CD8-positive, alpha-beta memory T cell (primary cell): Measurements from ENCODE around the gene CALML6. TPM values are rescaled to one million over a fixed set of nuclear protein-coding genes. Genes with fewer than 3 reads are reported as not detected.

Experiments used
- CTCF ChIA-PET: fragments of 350-600 bp; sonication (Branson Sonifier 250); formaldehyde crosslinking; loops from one replicate; lab custom pipeline; 2021; ENCODE audit warnings: antibody characterized with exemption; lab: Charles Lee
- POLR2A ChIA-PET: fragments of 350-600 bp; sonication (Branson Sonifier 250); formaldehyde crosslinking; loops from one replicate; lab custom pipeline; 2021; ENCODE audit warnings: antibody characterized with exemption; lab: Charles Lee
- DNase-seq, 5 donors: peaks; one replicate each; pipeline versions ENCODE4 v3.0.0 to v3.0.0-alpha.2; 2020 to 2022; ENCODE audit warnings: mixed read lengths in 1 of 5
- H3K27ac ChIP-seq: one replicate; pipeline ENCODE4 v1.7.0; 2013; ENCODE audit warnings: low read depth, mild to moderate bottlenecking, low read length, moderate library complexity
- H3K27me3 ChIP-seq: 2 replicates; pipeline ENCODE4 v1.7.0; 2013; ENCODE audit warnings: low read length, mild to moderate bottlenecking; ENCODE audit not compliant: insufficient read depth, poor library complexity, severe bottlenecking
- H3K36me3 ChIP-seq: 2 replicates; pipeline ENCODE4 v1.7.0; 2013; ENCODE audit warnings: mild to moderate bottlenecking, low read length, moderate library complexity; ENCODE audit not compliant: insufficient read depth
- H3K4me1 ChIP-seq: 2 replicates; pipeline ENCODE4 v1.7.0; 2013; ENCODE audit warnings: mild to moderate bottlenecking, low read length, moderate library complexity; ENCODE audit not compliant: insufficient read depth
- H3K4me3 ChIP-seq: 2 replicates; pipeline ENCODE4 v1.7.0; 2013; ENCODE audit warnings: mild to moderate bottlenecking, low read length
- H3K9me3 ChIP-seq: 2 replicates; pipeline ENCODE4 v1.7.0; 2013; ENCODE audit warnings: mild to moderate bottlenecking, low read length
- H3K27ac Mint-ChIP-seq, 8 donors: one replicate each; pipeline ENCODE4 v1.8.0; 2020 to 2021; ENCODE audit warnings: mixed read lengths in 8 of 8, mild to moderate bottlenecking in 6 of 8, inconsistent platforms in 3 of 8, moderate library complexity in 3 of 8
- H3K27me3 Mint-ChIP-seq, 2 donors: one replicate each; pipeline ENCODE4 v1.8.0; 2020 to 2021; ENCODE audit warnings: mixed read lengths in 2 of 2, mild to moderate bottlenecking in 1 of 2, moderate library complexity in 1 of 2
- H3K36me3 Mint-ChIP-seq, 3 donors: one replicate each; pipeline ENCODE4 v1.8.0; 2020 to 2021; ENCODE audit warnings: mixed read lengths in 3 of 3, inconsistent platforms in 1 of 3, mild to moderate bottlenecking in 1 of 3
- H3K4me1 Mint-ChIP-seq, 3 donors: one replicate each; pipeline ENCODE4 v1.8.0; 2020 to 2021; ENCODE audit warnings: mixed read lengths in 3 of 3, inconsistent platforms in 1 of 3, mild to moderate bottlenecking in 1 of 3
- H3K4me3 Mint-ChIP-seq, 7 donors: one replicate each; pipeline ENCODE4 v1.8.0; 2020 to 2021; ENCODE audit warnings: mixed read lengths in 7 of 7, mild to moderate bottlenecking in 6 of 7, moderate library complexity in 4 of 7, inconsistent platforms in 2 of 7
- H3K9me3 Mint-ChIP-seq, 5 donors: one replicate each; pipeline ENCODE4 v1.8.0; 2020 to 2022; ENCODE audit warnings: mixed read lengths in 5 of 5, mild to moderate bottlenecking in 3 of 5, moderate library complexity in 2 of 5, inconsistent platforms in 1 of 5
- polyA plus RNA-seq: library from polyadenylated mRNA; unstranded; fragments of 300-500 nt; fragmentation: Illumina TruSeq; gene quantifications from one replicate; pipeline ENCODE4 v1.2.3, GENCODE V29; 2021
- total RNA-seq, 2 experiments: library from RNA; stranded (reverse); gene quantifications; one replicate each; pipeline ENCODE4 v1.2.3, GENCODE V29; 2021

CALML6 gene
- total and polyA plus RNA-seq, 3 experiments from 2014 or later, result 0.46 to 0.78 TPM; not detected in 1

- H3K4me1 ChIP-seq, result peaks cover 19% of the 10 kb centered on the region
- peak in 1 of 5 donors; percentile 34 for DNase-seq
- Mint-ChIP-seq H3K36me3 (no peaks in the 10 kb centered on the region), H3K4me1 (peaks cover 7 to 13% (median 7%) of the 10 kb centered on the region in 3 donors), H3K4me3 (no peak overlapping the region), H3K27ac (no peak overlapping the region), H3K9me3 (peaks cover 0 to 1% (median 0%) of the 10 kb centered on the region in 5 donors), H3K27me3 (peaks cover 3 to 14% of the 10 kb centered on the region in 2 donors)
- CTCF ChIA-PET, result interaction anchor here (0.8 to 3.1 kb wide), 3 partner anchors 10 to 205 kb away, joined by 3 to 18 read pairs (median 4); no protein-coding TSS in a partner anchor
- POLR2A ChIA-PET, result interaction anchor here (1.4 kb wide), 1 partner anchor 9 kb away, joined by 4 read pairs; no protein-coding TSS in a partner anchor
- H3K27ac ChIP-seq, result no peak overlapping the region
- H3K4me3 ChIP-seq, result no peak overlapping the region
- no peaks in the 10 kb centered on the region for H3K27me3 ChIP-seq
- H3K36me3 ChIP-seq, result no peaks in the 10 kb centered on the region
- H3K9me3 ChIP-seq, result no peaks in the 10 kb centered on the region
Measured at GRCh38 chr1:1899266-1899966, 15.6 kb upstream of the CALML6 start.

- H3K36me3 ChIP-seq, result no peaks in the 10 kb centered on the region
- no peaks in the 10 kb centered on the region for H3K9me3 ChIP-seq
- no peak overlapping the region for H3K27ac Mint-ChIP-seq
- peaks cover 2 to 8% (median 3%) of the 10 kb centered on the region in 3 donors for H3K4me1 Mint-ChIP-seq
- DNase-seq, result no peak
- POLR2A ChIA-PET, result no interaction called here
- peaks cover 0 to 1% (median 0%) of the 10 kb centered on the region in 5 donors for H3K9me3 Mint-ChIP-seq
- peaks cover 5 to 13% of the 10 kb centered on the region in 2 donors for H3K27me3 Mint-ChIP-seq
- H3K27me3 ChIP-seq, result no peaks in the 10 kb centered on the region
- no peak overlapping the region for H3K4me3 Mint-ChIP-seq
- CTCF ChIA-PET, result interaction anchor here (1.7 to 3.1 kb wide), 2 partner anchors 9 to 145 kb away, joined by 4 to 18 read pairs; no protein-coding TSS in a partner anchor
- H3K4me1 ChIP-seq, result peaks cover 14% of the 10 kb centered on the region
- H3K36me3 Mint-ChIP-seq, result no peaks in the 10 kb centered on the region
- H3K27ac ChIP-seq, result no peak overlapping the region
- no peak overlapping the region for H3K4me3 ChIP-seq
Measured at GRCh38 chr1:1899967-1900327, 15.1 kb upstream of the CALML6 start.

GRCh38 chr1:1900883-1901640 lies 14.0 kb upstream of the CALML6 start:
- Mint-ChIP-seq H3K4me3 (no peak overlapping the region), H3K27ac (no peak overlapping the region), H3K27me3 (peaks cover 5 to 6% of the 10 kb centered on the region in 2 donors), H3K9me3 (peaks cover 0 to 1% (median 0%) of the 10 kb centered on the region in 5 donors), H3K4me1 (peaks cover under 1 to 2% (median 1%) of the 10 kb centered on the region in 3 donors), H3K36me3 (no peaks in the 10 kb centered on the region)
- no peaks in the 10 kb centered on the region for H3K9me3 ChIP-seq
- H3K27ac ChIP-seq, result no peak overlapping the region
- H3K27me3 ChIP-seq, result no peaks in the 10 kb centered on the region
- DNase-seq, result peak in 1 of 5 donors; percentile 11
- ChIA-PET POLR2A (no interaction called here), CTCF (interaction anchor here (1.6 to 1.7 kb wide), 2 partner anchors 9 to 143 kb away, joined by 4 to 6 read pairs; no protein-coding TSS in a partner anchor)
- peaks cover 7% of the 10 kb centered on the region for H3K4me1 ChIP-seq
- H3K4me3 ChIP-seq, result no peak overlapping the region
- no peaks in the 10 kb centered on the region for H3K36me3 ChIP-seq

GRCh38 chr1:1901641-1902294 lies 13.3 kb upstream of the CALML6 start:
- Histone ChIP-seq H3K9me3 (no peaks in the 10 kb centered on the region), H3K27ac (no peak overlapping the region), H3K4me3 (no peak overlapping the region), H3K36me3 (no peaks in the 10 kb centered on the region), H3K4me1 (peaks cover 7% of the 10 kb centered on the region), H3K27me3 (no peaks in the 10 kb centered on the region)
- peaks cover 4 to 6% (median 6%) of the 10 kb centered on the region in 3 donors for H3K4me1 Mint-ChIP-seq
- peaks cover 0 to 1% (median 0%) of the 10 kb centered on the region in 5 donors for H3K9me3 Mint-ChIP-seq
- no peak overlapping the region for H3K27ac Mint-ChIP-seq
- DNase-seq, result peak in 1 of 5 donors; percentile 35
- H3K27me3 Mint-ChIP-seq, result peaks cover 4 to 5% of the 10 kb centered on the region in 2 donors
- POLR2A ChIA-PET, result interaction anchor here (0.7 kb wide), 1 partner anchor 285 kb away, joined by 4 read pairs; no protein-coding TSS in a partner anchor
- CTCF ChIA-PET, result interaction anchor here (1.6 kb wide), 1 partner anchor 10 kb away, joined by 6 read pairs; no protein-coding TSS in a partner anchor
- H3K4me3 Mint-ChIP-seq, result no peak overlapping the region
- no peaks in the 10 kb centered on the region for H3K36me3 Mint-ChIP-seq

GRCh38 chr1:1903224-1903623 lies 11.8 kb upstream of the CALML6 start:
- Mint-ChIP-seq H3K27me3 (peaks cover 4 to 5% of the 10 kb centered on the region in 2 donors), H3K4me1 (peaks cover 5 to 9% (median 6%) of the 10 kb centered on the region in 3 donors), H3K36me3 (no peaks in the 10 kb centered on the region), H3K4me3 (no peak overlapping the region), H3K9me3 (peaks cover 0 to 1% (median 0%) of the 10 kb centered on the region in 5 donors), H3K27ac (no peak overlapping the region)
- Histone ChIP-seq H3K27me3 (no peaks in the 10 kb centered on the region), H3K36me3 (no peaks in the 10 kb centered on the region), H3K4me1 (peaks cover 10% of the 10 kb centered on the region), H3K27ac (no peak overlapping the region), H3K9me3 (no peaks in the 10 kb centered on the region), H3K4me3 (no peak overlapping the region)
- CTCF ChIA-PET, result no interaction called here
- no peak for DNase-seq
- POLR2A ChIA-PET, result no interaction called here

GRCh38 chr1:1906185-1907097 lies 8.6 kb upstream of the CALML6 start:
- Histone ChIP-seq H3K4me3 (no peak overlapping the region), H3K4me1 (peaks cover 11% of the 10 kb centered on the region), H3K9me3 (no peaks in the 10 kb centered on the region), H3K36me3 (no peaks in the 10 kb centered on the region), H3K27ac (no peak overlapping the region), H3K27me3 (no peaks in the 10 kb centered on the region)
- ChIA-PET CTCF (interaction anchor here (0.7 to 3.4 kb wide), 17 partner anchors 9 to 129 kb away, joined by 3 to 20 read pairs (median 5); no protein-coding TSS in a partner anchor), POLR2A (interaction anchor here (2.1 kb wide), 1 partner anchor 14 kb away, joined by 7 read pairs; no protein-coding TSS in a partner anchor)
- H3K27me3 Mint-ChIP-seq, result peaks cover 4 to 5% of the 10 kb centered on the region in 2 donors
- no peaks in the 10 kb centered on the region for H3K9me3 Mint-ChIP-seq
- H3K4me1 Mint-ChIP-seq, result peaks cover 14 to 20% (median 14%) of the 10 kb centered on the region in 3 donors
- no peaks in the 10 kb centered on the region for H3K36me3 Mint-ChIP-seq
- peak overlapping the region; percentile 12 to 90 (median 61) for H3K4me3 Mint-ChIP-seq
- peak; percentile 42 to 72 (median 55) for DNase-seq
- H3K27ac Mint-ChIP-seq, result peak overlapping the region in 7 of 8 donors; percentile 27 to 84 (median 68)
